Endodermal cell (in vitro differentiated cells): ENCODE measurements around the gene EPHA6. TPM values are rescaled to one million over a fixed set of nuclear protein-coding genes. Genes with fewer than 3 reads are reported as not detected.

Experiments used
- DNase-seq: peaks from one replicate; pipeline ENCODE4 v3.0.0-alpha.2; 2017
- H3K27ac ChIP-seq: 2 replicates; pipeline ENCODE4 v1.5.1; 2013; ENCODE audit warnings: mild to moderate bottlenecking, low read depth, low read length, moderate library complexity
- H3K27me3 ChIP-seq: 2 replicates; pipeline ENCODE4 v1.6.1; 2013; ENCODE audit warnings: mild to moderate bottlenecking, low read length, moderate library complexity; ENCODE audit not compliant: insufficient read depth, control insufficient read depth, poor library complexity, severe bottlenecking
- H3K36me3 ChIP-seq: 2 replicates; pipeline ENCODE4 v1.7.0; 2013; ENCODE audit warnings: mild to moderate bottlenecking, low read length, moderate library complexity; ENCODE audit not compliant: control insufficient read depth, insufficient read depth
- H3K4me1 ChIP-seq: one replicate; pipeline ENCODE4 v1.7.0; 2013; ENCODE audit warnings: low read length; ENCODE audit not compliant: control insufficient read depth, insufficient read depth
- H3K4me3 ChIP-seq: 2 replicates; pipeline ENCODE4 v1.5.1; 2013; ENCODE audit warnings: mild to moderate bottlenecking, low read length, moderate library complexity
- H3K9ac ChIP-seq: 2 replicates; pipeline ENCODE4 v1.6.1; 2013; ENCODE audit warnings: mild to moderate bottlenecking, low read length, moderate library complexity; ENCODE audit not compliant: poor library complexity, severe bottlenecking; ENCODE audit errors: extremely low read depth
- H3K9me3 ChIP-seq: 2 replicates; pipeline ENCODE4 v1.6.1; 2013; ENCODE audit warnings: mild to moderate bottlenecking, low read length, moderate library complexity; ENCODE audit not compliant: control insufficient read depth
- H3K27ac Mint-ChIP-seq: 2 replicates; pipeline ENCODE4 v1.8.0; 2020; ENCODE audit warnings: mixed read lengths
- H3K27me3 Mint-ChIP-seq: 2 replicates; pipeline ENCODE4 v1.8.0; 2021; ENCODE audit warnings: mild to moderate bottlenecking, mixed read lengths; ENCODE audit not compliant: insufficient read depth
- H3K36me3 Mint-ChIP-seq: 2 replicates; pipeline ENCODE4 v1.8.0; 2020; ENCODE audit warnings: low read depth, mixed read lengths
- H3K4me1 Mint-ChIP-seq: 2 replicates; pipeline ENCODE4 v1.8.0; 2020; ENCODE audit warnings: mixed read lengths
- H3K4me3 Mint-ChIP-seq: 2 replicates; pipeline ENCODE4 v1.8.0; 2020; ENCODE audit warnings: mild to moderate bottlenecking, moderate library complexity, mixed read lengths
- H3K9me3 Mint-ChIP-seq: 2 replicates; pipeline ENCODE4 v1.8.0; 2020; ENCODE audit warnings: mild to moderate bottlenecking, mixed read lengths
- CTCF ChIP-seq: fragments of 200-600 bp; sonication (generic); conservative IDR thresholded peaks from 2 replicates; pipeline ENCODE4 v1.5.0; 2021; ENCODE audit warnings: antibody characterized with exemption, mild to moderate bottlenecking
- WGBS, 2 experiments: methylation state at CpG; one replicate each; pipeline versions ENCODE4 v1.1.5 to v1.1.7; 2013; ENCODE audit warnings: missing lambda C conversion rate in 2 of 2, mixed read lengths in 1 of 2; ENCODE audit not compliant: insufficient coverage in 1 of 2, insufficient read length in 1 of 2; 5-methylcytosine and 5-hydroxymethylcytosine counted together
- total RNA-seq, 2 donors: library from RNA; stranded (reverse); fragmentation: NEBNext Ultra II Directional in 1 of 2; extraction: Animal tissue kit (Norgen Biotek cat#: 25700) in 1 of 2; gene quantifications; 2 replicates in 1 of 2; 3 replicates in 1 of 2; pipeline ENCODE4 v1.2.1, GENCODE V29; 2021

Gene EPHA6
- total RNA-seq, 2 donors from 2014 or later, result 4.6 to 12.2 TPM

DNA sequence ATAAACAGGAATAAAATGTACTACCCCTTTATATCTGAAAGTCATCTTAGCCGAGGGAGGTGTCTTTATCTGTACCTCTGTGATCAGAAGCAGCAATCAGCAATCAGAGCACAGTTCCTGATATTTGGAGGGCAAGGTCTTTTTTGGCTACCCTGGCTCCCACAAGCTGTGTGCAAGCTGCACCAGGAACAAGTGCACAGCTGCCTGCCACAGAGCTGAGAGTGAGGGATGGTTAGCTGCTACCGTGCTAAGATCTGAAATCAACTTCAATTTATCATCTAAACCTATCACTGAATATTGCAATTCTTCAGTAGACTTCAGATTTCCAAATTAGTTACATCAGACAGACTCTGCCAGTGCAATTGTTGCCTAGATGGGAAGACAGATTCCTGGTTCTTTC lies 545.6 kb downstream of the EPHA6 start:
- no peak overlapping the region for H3K4me3 Mint-ChIP-seq
- Histone ChIP-seq H3K36me3 (no peaks in the 10 kb centered on the region), H3K27me3 (no peaks in the 10 kb centered on the region), H3K9me3 (no peaks in the 10 kb centered on the region), H3K4me1 (peaks cover 3% of the 10 kb centered on the region), H3K9ac (no peak overlapping the region), H3K27ac (no peak overlapping the region), H3K4me3 (no peak overlapping the region)
- no peak for DNase-seq
- 81% methylated on average over 2 of the region's 2 CpGs; no CpG with 5 or more reads in 1 of the 2 experiments for WGBS, 2 experiments
- no peaks in the 10 kb centered on the region for H3K36me3 Mint-ChIP-seq
- no peaks in the 10 kb centered on the region for H3K27me3 Mint-ChIP-seq
- H3K9me3 Mint-ChIP-seq, result no peaks in the 10 kb centered on the region
- H3K27ac Mint-ChIP-seq, result peak overlapping the region; percentile 53
- TF ChIP-seq CTCF, result no peak
- peaks cover 10% of the 10 kb centered on the region for H3K4me1 Mint-ChIP-seq

DNA sequence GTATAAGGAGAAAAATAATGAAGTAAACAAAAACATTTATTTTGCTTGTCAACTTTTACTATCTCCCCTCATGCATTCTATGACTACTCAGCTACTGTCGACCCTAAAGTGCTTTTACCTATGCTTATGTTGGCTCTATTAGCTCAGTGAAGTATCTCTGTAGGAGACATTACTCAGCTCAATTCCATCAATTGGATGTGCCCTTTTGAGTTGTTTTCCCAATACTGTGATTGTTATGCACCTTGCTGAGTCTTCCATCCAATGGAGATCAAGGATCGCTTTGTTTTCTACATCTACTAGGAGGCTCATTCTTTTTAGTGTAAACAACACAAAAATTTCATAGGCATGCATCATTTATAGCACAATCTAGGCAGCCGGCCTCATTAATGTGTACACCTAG lies 546.4 kb downstream of the EPHA6 start:
- Histone ChIP-seq H3K4me1 (peaks cover 3% of the 10 kb centered on the region), H3K27me3 (no peaks in the 10 kb centered on the region), H3K4me3 (no peak overlapping the region), H3K9ac (no peak overlapping the region), H3K9me3 (no peaks in the 10 kb centered on the region), H3K36me3 (no peaks in the 10 kb centered on the region), H3K27ac (no peak overlapping the region)
- Mint-ChIP-seq H3K27me3 (no peaks in the 10 kb centered on the region), H3K4me3 (no peak overlapping the region), H3K4me1 (peaks cover 10% of the 10 kb centered on the region), H3K27ac (no peak overlapping the region), H3K36me3 (no peaks in the 10 kb centered on the region), H3K9me3 (no peaks in the 10 kb centered on the region)
- DNase-seq, result no peak
- no peak for TF ChIP-seq CTCF
- WGBS, 2 experiments, result 59 to 85% methylated on average over 3 of the region's 3 CpGs

DNA sequence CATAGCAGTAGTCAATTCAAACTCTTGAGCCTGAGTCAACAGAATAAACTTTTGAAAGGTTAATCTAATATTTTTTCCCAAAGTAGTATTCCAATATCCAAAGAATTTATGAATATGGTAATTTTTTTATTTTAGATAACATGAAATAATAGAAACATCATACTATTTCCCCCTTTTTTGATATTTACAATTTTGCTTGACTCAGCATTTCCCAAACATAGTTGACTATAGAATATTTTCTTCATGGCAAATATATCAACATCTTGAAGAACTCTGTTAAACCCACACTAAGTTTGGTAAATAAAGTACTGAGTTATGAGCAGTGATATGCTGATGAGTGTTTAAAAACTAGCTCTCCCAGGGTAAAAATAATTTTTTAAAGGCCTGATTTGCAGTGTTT lies 570.2 kb downstream of the EPHA6 start:
- H3K36me3 Mint-ChIP-seq, result peaks cover 15% of the 10 kb centered on the region
- peaks cover 34% of the 10 kb centered on the region for H3K9me3 Mint-ChIP-seq
- no peaks in the 10 kb centered on the region for H3K4me1 ChIP-seq
- H3K36me3 ChIP-seq, result no peaks in the 10 kb centered on the region
- H3K4me3 ChIP-seq, result no peak overlapping the region
- H3K27me3 ChIP-seq, result no peaks in the 10 kb centered on the region
- no peak overlapping the region for H3K27ac ChIP-seq
- no peak overlapping the region for H3K27ac Mint-ChIP-seq
- no peak for DNase-seq
- H3K9me3 ChIP-seq, result peaks cover 26% of the 10 kb centered on the region
- H3K4me1 Mint-ChIP-seq, result no peaks in the 10 kb centered on the region
- H3K27me3 Mint-ChIP-seq, result no peaks in the 10 kb centered on the region
- no peak for TF ChIP-seq CTCF
- no peak overlapping the region for H3K9ac ChIP-seq
- H3K4me3 Mint-ChIP-seq, result no peak overlapping the region
